Activated T-helper 17 cell treated with anti-CD3 and anti-CD28 coated beads, Interleukin-2, amount 50 U/mL, for 72 hours (primary cell): ENCODE measurements around the gene TCEA2. TPM values are rescaled to one million over a fixed set of nuclear protein-coding genes. Genes with fewer than 3 reads are reported as not detected.
A peak's percentile ranks its signal among the peaks of the same experiment; 100 is the strongest.

Experiments used
- ATAC-seq: fragments of 150-1000 bp; cut with Tn5 transposase; replicated peaks from 2 replicates; pipeline ENCODE4 v1.10.0; 2021; ENCODE audit warnings: mild to moderate bottlenecking, moderate library complexity
- H3K27ac Mint-ChIP-seq: one replicate; pipeline ENCODE4 v1.8.0; 2022; ENCODE audit warnings: mixed read lengths
- H3K27me3 Mint-ChIP-seq: one replicate; pipeline ENCODE4 v1.8.0; 2022; ENCODE audit warnings: mixed read lengths
- H3K36me3 Mint-ChIP-seq: one replicate; pipeline ENCODE4 v1.8.0; 2022; ENCODE audit warnings: low read depth, mild to moderate bottlenecking, mixed read lengths
- H3K4me1 Mint-ChIP-seq: one replicate; pipeline ENCODE4 v1.8.0; 2022; ENCODE audit warnings: mixed read lengths
- H3K4me3 Mint-ChIP-seq: one replicate; pipeline ENCODE4 v1.8.0; 2022; ENCODE audit warnings: mild to moderate bottlenecking, mixed read lengths
- H3K9me3 Mint-ChIP-seq: one replicate; pipeline ENCODE4 v1.8.0; 2022; ENCODE audit warnings: mixed read lengths
- total RNA-seq, 2 donors: library from RNA; stranded (reverse); gene quantifications; one replicate each; pipeline ENCODE4 v1.2.3, GENCODE V29; 2022

TCEA2 gene
- total RNA-seq, result 10 to 100 TPM; 52.0 to 79.9 TPM

GRCh38 chr20:64062596-64063388 lies at the start of gene TCEA2:
Gene TCEA2 (plus strand): TSS chr20:64063198. CDS start chr20:64063313, 115 bp downstream.
- Mint-ChIP-seq H3K27me3 (no peaks in the 10 kb centered on the region), H3K27ac (peak within 1 kb of the TSS; percentile 89), H3K9me3 (no peaks in the 10 kb centered on the region), H3K4me1 (peaks cover 26% of the 10 kb centered on the region), H3K36me3 (peaks cover 9% of the 10 kb centered on the region), H3K4me3 (peak within 1 kb of the TSS; percentile 89)
- peak; percentile 83 for ATAC-seq

GRCh38 chr20:64015635-64016034 lies 47.4 kb upstream of the TCEA2 start:
- H3K4me3 Mint-ChIP-seq, result peak overlapping the region; percentile 40
- no peaks in the 10 kb centered on the region for H3K27me3 Mint-ChIP-seq
- H3K36me3 Mint-ChIP-seq, result peaks cover 78% of the 10 kb centered on the region
- H3K27ac Mint-ChIP-seq, result no peak overlapping the region
- H3K4me1 Mint-ChIP-seq, result peaks cover 15% of the 10 kb centered on the region
- H3K9me3 Mint-ChIP-seq, result no peaks in the 10 kb centered on the region
- ATAC-seq, result no peak

- Mint-ChIP-seq H3K9me3 (no peaks in the 10 kb centered on the region), H3K4me1 (peaks cover 4% of the 10 kb centered on the region), H3K36me3 (peaks cover 87% of the 10 kb centered on the region), H3K27ac (no peak overlapping the region), H3K4me3 (no peak overlapping the region), H3K27me3 (no peaks in the 10 kb centered on the region)
- no peak for ATAC-seq
Observed at GRCh38 chr20:64021124-64021975, 41.6 kb upstream of the TCEA2 start.

- peaks cover 4% of the 10 kb centered on the region for H3K4me1 Mint-ChIP-seq
- H3K9me3 Mint-ChIP-seq, result no peaks in the 10 kb centered on the region
- no peak for ATAC-seq
- peaks cover 91% of the 10 kb centered on the region for H3K36me3 Mint-ChIP-seq
- H3K4me3 Mint-ChIP-seq, result no peak overlapping the region
- H3K27ac Mint-ChIP-seq, result no peak overlapping the region
- H3K27me3 Mint-ChIP-seq, result no peaks in the 10 kb centered on the region
Observed at GRCh38 chr20:64022671-64023360, 40.2 kb upstream of the TCEA2 start.

DNA sequence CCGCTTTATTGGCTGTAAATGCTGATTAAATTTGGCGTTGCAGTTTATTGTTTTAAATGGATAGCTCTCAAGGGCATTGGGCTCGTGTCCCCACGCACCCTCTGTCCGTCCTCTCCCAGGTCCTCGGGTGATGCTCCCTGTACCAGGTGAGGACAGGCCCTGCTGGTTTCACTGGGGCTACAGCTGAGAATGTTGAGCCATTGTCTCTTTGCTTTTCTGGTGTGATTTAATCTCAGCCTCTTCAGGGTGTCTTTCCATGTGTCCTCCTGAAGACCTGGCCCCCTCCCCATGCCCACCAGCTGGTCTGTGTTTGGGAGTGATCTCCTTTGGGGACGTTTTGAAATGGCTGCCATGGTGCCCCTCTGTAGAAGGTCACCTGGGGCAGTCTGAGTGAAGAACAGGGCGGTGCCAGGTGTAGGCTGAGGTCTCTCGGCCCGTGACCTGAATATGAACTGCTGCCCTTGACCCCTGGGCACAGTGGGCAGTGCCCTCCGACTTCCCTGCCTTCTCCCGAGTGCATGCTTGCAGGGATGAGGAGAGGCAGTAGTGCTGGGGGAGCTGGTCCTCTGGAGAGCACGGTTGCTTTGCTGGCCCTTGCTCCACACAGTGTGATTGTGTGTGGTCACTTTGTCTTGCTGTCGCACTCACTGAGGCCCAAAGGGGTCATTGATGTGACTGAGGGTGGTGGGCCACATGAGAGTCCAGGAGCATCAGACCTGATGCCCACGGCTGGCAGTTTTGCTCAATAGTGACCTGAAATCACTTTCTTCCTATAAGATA lies 39.4 kb upstream of the TCEA2 start:
- H3K4me3 Mint-ChIP-seq, result no peak overlapping the region
- no peaks in the 10 kb centered on the region for H3K27me3 Mint-ChIP-seq
- ATAC-seq, result no peak
- H3K36me3 Mint-ChIP-seq, result peaks cover 91% of the 10 kb centered on the region
- no peaks in the 10 kb centered on the region for H3K9me3 Mint-ChIP-seq
- H3K27ac Mint-ChIP-seq, result no peak overlapping the region
- H3K4me1 Mint-ChIP-seq, result peaks cover 4% of the 10 kb centered on the region

GRCh38 chr20:64024141-64024990 lies 38.6 kb upstream of the TCEA2 start:
- peaks cover 91% of the 10 kb centered on the region for H3K36me3 Mint-ChIP-seq
- H3K4me1 Mint-ChIP-seq, result peaks cover 4% of the 10 kb centered on the region
- no peak overlapping the region for H3K27ac Mint-ChIP-seq

GRCh38 chr20:64025101-64025825 lies 37.7 kb upstream of the TCEA2 start:
- Mint-ChIP-seq H3K27ac (no peak overlapping the region), H3K4me3 (no peak overlapping the region), H3K27me3 (no peaks in the 10 kb centered on the region), H3K4me1 (no peaks in the 10 kb centered on the region), H3K9me3 (no peaks in the 10 kb centered on the region), H3K36me3 (peaks cover 91% of the 10 kb centered on the region)
- peak; percentile 12 for ATAC-seq

More at GRCh38 chr20:64024141-64024990, 38.6 kb upstream of the TCEA2 start:
- Mint-ChIP-seq H3K27me3 (no peaks in the 10 kb centered on the region), H3K4me3 (no peak overlapping the region), H3K9me3 (no peaks in the 10 kb centered on the region)
- no peak for ATAC-seq

- H3K27me3 Mint-ChIP-seq, result no peaks in the 10 kb centered on the region
- ATAC-seq, result no peak
- H3K36me3 Mint-ChIP-seq, result peaks cover 94% of the 10 kb centered on the region
- no peak overlapping the region for H3K4me3 Mint-ChIP-seq
- no peaks in the 10 kb centered on the region for H3K9me3 Mint-ChIP-seq
- H3K27ac Mint-ChIP-seq, result no peak overlapping the region
- no peaks in the 10 kb centered on the region for H3K4me1 Mint-ChIP-seq
Observed at GRCh38 chr20:64025826-64026412, 37.1 kb upstream of the TCEA2 start.

GRCh38 chr20:64027981-64028685 lies 34.9 kb upstream of the TCEA2 start:
- Mint-ChIP-seq H3K4me1 (no peaks in the 10 kb centered on the region), H3K27ac (peak overlapping the region; percentile 50), H3K27me3 (no peaks in the 10 kb centered on the region), H3K9me3 (no peaks in the 10 kb centered on the region), H3K36me3 (peaks cover 96% of the 10 kb centered on the region), H3K4me3 (no peak overlapping the region)
- ATAC-seq, result no peak

GRCh38 chr20:64029293-64030117 lies 33.5 kb upstream of the TCEA2 start:
- peaks cover 10% of the 10 kb centered on the region for H3K4me1 Mint-ChIP-seq
- H3K36me3 Mint-ChIP-seq, result peaks cover 96% of the 10 kb centered on the region
- H3K27ac Mint-ChIP-seq, result no peak overlapping the region
- no peaks in the 10 kb centered on the region for H3K9me3 Mint-ChIP-seq
- no peak overlapping the region for H3K4me3 Mint-ChIP-seq
- no peaks in the 10 kb centered on the region for H3K27me3 Mint-ChIP-seq
- no peak for ATAC-seq

GRCh38 chr20:64030371-64031134 lies 32.4 kb upstream of the TCEA2 start:
- peaks cover 95% of the 10 kb centered on the region for H3K36me3 Mint-ChIP-seq
- no peaks in the 10 kb centered on the region for H3K27me3 Mint-ChIP-seq
- ATAC-seq, result no peak
- H3K4me3 Mint-ChIP-seq, result no peak overlapping the region
- peaks cover 19% of the 10 kb centered on the region for H3K4me1 Mint-ChIP-seq
- peak overlapping the region; percentile 74 for H3K27ac Mint-ChIP-seq
- H3K9me3 Mint-ChIP-seq, result no peaks in the 10 kb centered on the region
